ENCODE data around the gene KAT8. TPM values are rescaled to one million over a fixed set of nuclear protein-coding genes. Genes with fewer than 3 reads are reported as not detected.
"Not testable (repeated sequence)": the region's sequence is repeated elsewhere in the genome, so short reads cannot be mapped to it uniquely, and the experiment has no call there.

KAT8 gene
- total RNA-seq, 1 donor from 2014 or later, result 40.4 TPM

GRCh38 chr16:31083556-31083955, 33.9 kb upstream of the KAT8 start:
- no peak for DNase-seq (ENCODE audit: low read depth, low spot score)

- no peak for DNase-seq (ENCODE audit: low read depth, low spot score)
These were observed 33.5 kb upstream of the KAT8 start for GRCh38 chr16:31083981-31084380.

GRCh38 chr16:31084584-31085302, 32.7 kb upstream of the KAT8 start:
- no peak for DNase-seq (ENCODE audit: low read depth, low spot score)

- no peak for DNase-seq (ENCODE audit: low read depth, low spot score)
These were observed 32.1 kb upstream of the KAT8 start for GRCh38 chr16:31085411-31085810.

GRCh38 chr16:31085873-31086628, 31.4 kb upstream of the KAT8 start:
- DNase-seq (ENCODE audit: low read depth, low spot score), result no peak

GRCh38 chr16:31086629-31086906, 30.9 kb upstream of the KAT8 start:
- DNase-seq (ENCODE audit: low read depth, low spot score), result no peak

GRCh38 chr16:31087481-31087880, 30.0 kb upstream of the KAT8 start:
- no peak for DNase-seq (ENCODE audit: low read depth, low spot score)

GRCh38 chr16:31087971-31088370, 29.5 kb upstream of the KAT8 start:
- no peak for DNase-seq (ENCODE audit: low read depth, low spot score)

GRCh38 chr16:31088459-31089183, 28.8 kb upstream of the KAT8 start, which contains the start of gene PRSS53:
PRSS53 (minus strand) TSS chr16:31088943; CDS start chr16:31088809, 134 bp downstream.
- DNase-seq (ENCODE audit: low read depth, low spot score), result no peak

GRCh38 chr16:31089199-31089598, 28.3 kb upstream of the KAT8 start:
- no peak for DNase-seq (ENCODE audit: low read depth, low spot score)

- DNase-seq (ENCODE audit: low read depth, low spot score), result no peak
These were observed 26.9 kb upstream of the KAT8 start for GRCh38 chr16:31090540-31090939.

- DNase-seq (ENCODE audit: low read depth, low spot score), result no peak
These were observed 25.1 kb upstream of the KAT8 start for GRCh38 chr16:31092330-31092729.

- no peak for DNase-seq (ENCODE audit: low read depth, low spot score)
These were observed 24.2 kb upstream of the KAT8 start for GRCh38 chr16:31093132-31093703.

- DNase-seq (ENCODE audit: low read depth, low spot score), result no peak
These were observed 23.4 kb upstream of the KAT8 start for GRCh38 chr16:31094088-31094423.

- peak; percentile 91 for DNase-seq (ENCODE audit: low read depth, low spot score)
These were observed 22.9 kb upstream of the KAT8 start, which contains the start of gene VKORC1 for GRCh38 chr16:31094424-31095120. VKORC1 (minus strand) TSS chr16:31094797; CDS start chr16:31094729, 68 bp downstream.

- DNase-seq (ENCODE audit: low read depth, low spot score), result no peak
These were observed 17.4 kb upstream of the KAT8 start for GRCh38 chr16:31099860-31100638.

- DNase-seq (ENCODE audit: low read depth, low spot score), result not testable (repeated sequence)
These were observed 16.4 kb upstream of the KAT8 start for GRCh38 chr16:31100876-31101641.

- no peak for DNase-seq (ENCODE audit: low read depth, low spot score)
These were observed 11.7 kb upstream of the KAT8 start for GRCh38 chr16:31105677-31106213.

Measured in pulmonary artery endothelial cell (primary cell).